GM12891 (cell line): ENCODE data around the gene HDAC11.
"Not testable (repeated sequence)": the region's sequence is repeated elsewhere in the genome, so short reads cannot be mapped to it uniquely, and the experiment has no call there.

Source experiments
- POLR2A ChIP-seq: IDR thresholded peaks from 2 replicates; pipeline ENCODE4 v1.6.1; 2011; ENCODE audit warnings: low read depth, low read length, control low read depth
- POLR2AphosphoS5 ChIP-seq: IDR thresholded peaks from 2 replicates; pipeline ENCODE4 v1.6.1; 2011; ENCODE audit warnings: low read depth, low read length, control low read depth
- TAF1 ChIP-seq: IDR thresholded peaks from 2 replicates; pipeline ENCODE4 v1.6.1; 2011; ENCODE audit warnings: low read depth, low read length, control low read depth

GRCh38 chr3:13430411-13430875, 49.7 kb upstream of the HDAC11 start:
- not testable (repeated sequence) for TF ChIP-seq POLR2A, POLR2AphosphoS5, TAF1
